H1 (cell line): ENCODE results near the gene STAT2. TPM values are rescaled to one million over a fixed set of nuclear protein-coding genes. Genes with fewer than 3 reads are reported as not detected.

Experiments
- CHD1 ChIP-seq: IDR thresholded peaks from 2 replicates; pipeline ENCODE4 v1.6.1; 2012; ENCODE audit warnings: low read depth, low read length, improper control_type of control experiment
- CTBP2 ChIP-seq: IDR thresholded peaks from 2 replicates; pipeline ENCODE4 v1.7.0; 2011; ENCODE audit warnings: borderline replicate concordance, mild to moderate bottlenecking, moderate library complexity, mixed read lengths, low read length; ENCODE audit not compliant: insufficient read depth, insufficient read length
- E2F6 ChIP-seq: IDR thresholded peaks from 2 replicates; pipeline ENCODE4 v1.6.1; 2012; ENCODE audit warnings: inconsistent platforms
- GTF2F1 ChIP-seq: IDR thresholded peaks from 2 replicates; pipeline ENCODE4 v1.6.1; 2012; ENCODE audit warnings: low read depth, low read length, improper control_type of control experiment, borderline replicate concordance
- PHF8 ChIP-seq: fragments of 200-600 bp; sonication (generic); conservative IDR thresholded peaks from 2 replicates; pipeline ENCODE4 v1.7.1; 2012; ENCODE audit warnings: low read depth, mild to moderate bottlenecking, inconsistent platforms, low read length, moderate library complexity
- POLR2AphosphoS5 ChIP-seq: IDR thresholded peaks from 2 replicates; pipeline ENCODE4 v1.6.1; 2011; ENCODE audit warnings: low read depth, low read length
- SIX5 ChIP-seq: IDR thresholded peaks from 2 replicates; pipeline ENCODE4 v1.6.1; 2011; ENCODE audit warnings: mild to moderate bottlenecking, low read depth, low read length
- USF2 ChIP-seq: IDR thresholded peaks from 2 replicates; pipeline ENCODE4 v1.6.1; 2011; ENCODE audit warnings: low read length, improper control_type of control experiment
- YY1 ChIP-seq: IDR thresholded peaks from 2 replicates; pipeline ENCODE4 v1.6.1; 2011; ENCODE audit warnings: low read depth, mild to moderate bottlenecking, low read length
- polyA plus RNA-seq, 7 experiments: library from polyadenylated mRNA; depleted of rRNA in 3 of 7; stranded (reverse) in 5 of 7; unstranded in 2 of 7; fragments of >200 nt in 5 of 7; fragments of 200-250 nt in 2 of 7; gene quantifications; 1 replicate in 5 of 7; 2 replicates in 1 of 7; 4 replicates in 1 of 7; pipeline versions ENCODE4 v1.2.1 to v1.2.3, GENCODE V29; 2011 to 2013; ENCODE audit warnings: missing spikeins in 2 of 7, mixed read lengths in 2 of 7
- total RNA-seq: library from RNA; stranded (reverse); fragmentation: NEBNext Ultra II Directional; extraction: Animal tissue kit (Norgen Biotek cat#: 25700); gene quantifications from 2 replicates; pipeline ENCODE4 v1.2.1, GENCODE V29; 2021

STAT2 gene
- total and polyA plus RNA-seq, 2 of the 8 experiments (the other 6 are each of a cell fraction or from before 2014, with no cell fraction given), result 37.1 to 44.7 TPM

GRCh38 chr12:56315622-56316473 lies 44.1 kb downstream of the STAT2 start, which contains the start of gene CNPY2 (continued):
- TF ChIP-seq CTBP2, result no peak
- TF ChIP-seq PHF8, result peak; percentile 97
- TF ChIP-seq CHD1, result no peak
- TF ChIP-seq SIX5, result peak; percentile 99
- no peak for TF ChIP-seq GTF2F1
- TF ChIP-seq E2F6, result peak; percentile 54; the same call in 1 of the 2 replicates
- TF ChIP-seq POLR2AphosphoS5, result peak; percentile 89; the same call in 1 of the 2 replicates
- TF ChIP-seq YY1, result peak; percentile 78; the same call in 1 of the 2 replicates
- TF ChIP-seq USF2, result peak; percentile 69
